H1 (cell line): ENCODE data around the gene UBB. TPM values are rescaled to one million over a fixed set of nuclear protein-coding genes. Genes with fewer than 3 reads are reported as not detected.

Experiments
- ASH2L ChIP-seq: fragments of 200-600, 300-600 bp; sonication (generic); IDR thresholded peaks from one replicate; pipeline ENCODE4 v1.7.1; 2017; ENCODE audit warnings: low read length
- BRCA1 ChIP-seq: IDR thresholded peaks from 2 replicates; pipeline ENCODE4 v1.6.1; 2012; ENCODE audit warnings: low read depth, low read length, improper control_type of control experiment
- CHD1 ChIP-seq: IDR thresholded peaks from 2 replicates; pipeline ENCODE4 v1.6.1; 2012; ENCODE audit warnings: low read depth, low read length, improper control_type of control experiment
- CHD2 ChIP-seq: IDR thresholded peaks from 2 replicates; pipeline ENCODE4 v1.6.1; 2012; ENCODE audit warnings: low read length, improper control_type of control experiment
- EP300 ChIP-seq, 2 experiments: IDR thresholded peaks; 1 replicate in 1 of 2; 2 replicates in 1 of 2; pipeline ENCODE4 v1.6.1; 2011 to 2012; ENCODE audit warnings: low read depth in 2 of 2, low read length in 2 of 2, mild to moderate bottlenecking in 2 of 2, borderline replicate concordance in 1 of 2, inconsistent platforms in 1 of 2, moderate library complexity in 1 of 2
- HDAC2 ChIP-seq, 2 experiments: fragments of 300-600 bp in 1 of 2; sonication (generic) in 1 of 2; IDR thresholded peaks; 2 replicates each; pipeline ENCODE4 v1.6.1; 2011 to 2012; ENCODE audit warnings: low read depth in 2 of 2, low read length in 2 of 2, mild to moderate bottlenecking in 2 of 2, moderate library complexity in 2 of 2, borderline replicate concordance in 1 of 2, inconsistent platforms in 1 of 2
- JUND ChIP-seq: IDR thresholded peaks from 2 replicates; pipeline ENCODE4 v1.6.1; 2011; ENCODE audit warnings: mild to moderate bottlenecking, improper control_type of control experiment, low read length
- NRF1 ChIP-seq: IDR thresholded peaks from 2 replicates; pipeline ENCODE4 v1.6.1; 2011; ENCODE audit warnings: mild to moderate bottlenecking, low read depth, low read length, improper control_type of control experiment
- POLR2A ChIP-seq, 2 experiments: IDR thresholded peaks; 1 replicate in 1 of 2; 2 replicates in 1 of 2; pipeline ENCODE4 v1.6.1; 2011; ENCODE audit warnings: low read depth in 2 of 2, low read length in 2 of 2, mild to moderate bottlenecking in 2 of 2; ENCODE audit errors: control extremely low read depth in 1 of 2
- RXRA ChIP-seq: IDR thresholded peaks from 2 replicates; pipeline ENCODE4 v1.6.1; 2011; ENCODE audit warnings: low read depth, mild to moderate bottlenecking, low read length, moderate library complexity; ENCODE audit not compliant: insufficient read depth
- SIX5 ChIP-seq: IDR thresholded peaks from 2 replicates; pipeline ENCODE4 v1.6.1; 2011; ENCODE audit warnings: mild to moderate bottlenecking, low read depth, low read length
- TAF1 ChIP-seq: IDR thresholded peaks from 2 replicates; pipeline ENCODE4 v1.6.1; 2011; ENCODE audit warnings: mild to moderate bottlenecking, low read depth, low read length
- TBP ChIP-seq: IDR thresholded peaks from 2 replicates; pipeline ENCODE4 v1.6.1; 2011; ENCODE audit warnings: low read depth, low read length, improper control_type of control experiment
- polyA plus RNA-seq, 7 experiments: library from polyadenylated mRNA; depleted of rRNA in 3 of 7; stranded (reverse) in 5 of 7; unstranded in 2 of 7; fragments of >200 nt in 5 of 7; fragments of 200-250 nt in 2 of 7; gene quantifications; 1 replicate in 5 of 7; 2 replicates in 1 of 7; 4 replicates in 1 of 7; pipeline versions ENCODE4 v1.2.1 to v1.2.3, GENCODE V29; 2011 to 2013; ENCODE audit warnings: missing spikeins in 2 of 7, mixed read lengths in 2 of 7
- total RNA-seq: library from RNA; stranded (reverse); fragmentation: NEBNext Ultra II Directional; extraction: Animal tissue kit (Norgen Biotek cat#: 25700); gene quantifications from 2 replicates; pipeline ENCODE4 v1.2.1, GENCODE V29; 2021
- TF ChIP-seq, protein P1 (sequence below): IDR thresholded peaks from 2 replicates; pipeline ENCODE4 v1.6.1; 2011; ENCODE audit warnings: low read length, improper control_type of control experiment

UBB gene
- total and polyA plus RNA-seq, 2 of the 8 experiments (the other 6 are each of a cell fraction or from before 2014, with no cell fraction given), result 1,597 to 1,605 TPM

DNA sequence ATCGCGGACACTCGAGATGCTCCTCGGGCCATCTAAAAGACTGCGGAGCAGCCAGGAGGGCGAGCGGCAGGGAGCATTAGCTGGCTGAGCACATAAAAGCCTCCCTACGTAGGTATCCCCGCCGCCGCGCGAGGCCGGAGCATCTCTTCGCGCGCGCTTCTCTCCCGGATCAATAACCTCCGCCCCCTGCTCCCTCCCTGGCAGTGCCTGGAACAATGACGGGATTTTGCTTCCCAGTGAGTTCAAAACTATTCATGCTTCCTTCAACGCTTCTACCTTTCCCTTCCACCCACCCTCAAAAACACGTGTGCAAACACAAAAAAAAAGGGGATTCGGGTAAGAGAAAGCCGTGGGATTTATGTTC, 28.6 kb upstream of the UBB start (continued):
- TF ChIP-seq CHD1, result no peak
- TF ChIP-seq ASH2L, result peak; percentile 79
- TF ChIP-seq SIX5, result no peak
- TF ChIP-seq TAF1, result peak; percentile 43; the same call in 1 of the 2 replicates
- no peak for TF ChIP-seq RXRA
- TF ChIP-seq EP300 (IDR thresholded peaks at IDR 0.05; ENCODE audit: borderline replicate concordance in 1 of 2, low read depth in 2 of 2, low read length in 2 of 2), result no peak
- no peak for TF ChIP-seq BRCA1
- no peak for TF ChIP-seq HDAC2 (IDR thresholded peaks at IDR 0.05; ENCODE audit: borderline replicate concordance in 1 of 2, low read depth in 2 of 2, low read length in 2 of 2)
- TF ChIP-seq TBP, result peak; percentile 44; the same call in 1 of the 2 replicates
- TF ChIP-seq, protein P1, sequence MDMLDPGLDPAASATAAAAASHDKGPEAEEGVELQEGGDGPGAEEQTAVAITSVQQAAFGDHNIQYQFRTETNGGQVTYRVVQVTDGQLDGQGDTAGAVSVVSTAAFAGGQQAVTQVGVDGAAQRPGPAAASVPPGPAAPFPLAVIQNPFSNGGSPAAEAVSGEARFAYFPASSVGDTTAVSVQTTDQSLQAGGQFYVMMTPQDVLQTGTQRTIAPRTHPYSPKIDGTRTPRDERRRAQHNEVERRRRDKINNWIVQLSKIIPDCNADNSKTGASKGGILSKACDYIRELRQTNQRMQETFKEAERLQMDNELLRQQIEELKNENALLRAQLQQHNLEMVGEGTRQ, result no peak
- TF ChIP-seq CHD2, result 0 out of 2 replicates have a peak, but pooled peaks have one; percentile 43
- peak in 1 of 2 experiments; percentile 59; a peak in 2 of 3 replicates for TF ChIP-seq POLR2A (IDR thresholded peaks at IDR 0.05; ENCODE audit: control extremely low read depth in 1 of 2, low read depth in 2 of 2, low read length in 2 of 2)
- no peak for TF ChIP-seq NRF1
- no peak for TF ChIP-seq JUND
